ENCODE data around the gene MARCHF10. TPM values are rescaled to one million over a fixed set of nuclear protein-coding genes. Genes with fewer than 3 reads are reported as not detected.

The MARCHF10 gene
- total RNA-seq, 1 experiment from 2014 or later = 0.39 TPM

- H3K27me3 ChIP-seq (ENCODE audit: control insufficient read depth, insufficient read depth, low read length) = no peaks in the 10 kb centered on the region
- in situ Hi-C loops (cut with HindIII; ENCODE audit: low pct_unique_long_range_greater_than_20kb, low sequenced_read_pairs) = no loop called here
- ChIA-PET POLR2A (no interaction called here), CTCF (no interaction called here)
- H3K4me1 ChIP-seq (ENCODE audit: control insufficient read depth, insufficient read depth, low read length) = peaks cover 7% of the 10 kb centered on the region; the same call in 1 of the 2 replicates
- peak; percentile 61; the same call in 1 of the 2 replicates for ATAC-seq
- no TSS peak for BruUV-seq (replicated peaks)
- no peaks in the 10 kb centered on the region for H3K36me3 ChIP-seq (ENCODE audit: control insufficient read depth, insufficient read depth, low read length)
- H3K4me3 ChIP-seq (ENCODE audit: low read depth in 2 of 2, low read length in 2 of 2) = no peak overlapping the region
- H3K9me3 ChIP-seq (ENCODE audit: control insufficient read depth, insufficient read depth, low read depth, low read length) = no peaks in the 10 kb centered on the region
- no peak for TF ChIP-seq POLR2AphosphoS5 (IDR thresholded peaks at IDR 0.05; ENCODE audit: low read depth, low read length)
- no peak for TF ChIP-seq TCF7L2 (IDR thresholded peaks at IDR 0.05; ENCODE audit: low read depth, low read length)
- TF ChIP-seq CTCF (IDR thresholded peaks at IDR 0.05) = no peak
- no peak for TF ChIP-seq SIN3A (IDR thresholded peaks at IDR 0.05; ENCODE audit: borderline replicate concordance, insufficient read depth, low read depth, low read length)
- TF ChIP-seq REST (IDR thresholded peaks at IDR 0.05; ENCODE audit: insufficient read depth in 1 of 2, low read depth in 2 of 2, low read length in 1 of 2) = no peak
- DNase-seq (ENCODE audit: low read depth, low spot score) = no peak
- intact Hi-C loops (cut with micrococcal nuclease; ENCODE audit: unreplicated experiment) = no loop called here
- no peak overlapping the region for H3K27ac ChIP-seq (ENCODE audit: low read length)
These were observed 83.5 kb downstream of the MARCHF10 start for GRCh38 chr17:62724398-62725146.

- Histone ChIP-seq H3K4me3 (ENCODE audit: low read depth in 2 of 2, low read length in 2 of 2) (no peak overlapping the region), H3K27me3 (ENCODE audit: control insufficient read depth, insufficient read depth, low read length) (no peaks in the 10 kb centered on the region), H3K27ac (ENCODE audit: low read length) (no peak overlapping the region), H3K4me1 (ENCODE audit: control insufficient read depth, insufficient read depth, low read length) (peaks cover 7% of the 10 kb centered on the region; the same call in 1 of the 2 replicates), H3K9me3 (ENCODE audit: control insufficient read depth, insufficient read depth, low read depth, low read length) (no peaks in the 10 kb centered on the region), H3K36me3 (ENCODE audit: control insufficient read depth, insufficient read depth, low read length) (no peaks in the 10 kb centered on the region)
- BruUV-seq (replicated peaks) = no TSS peak
- ChIA-PET CTCF (no interaction called here), POLR2A (interaction anchor here (0.6 kb wide), 1 partner anchor 150 kb away, joined by 5 read pairs; no protein-coding TSS in a partner anchor)
- intact Hi-C loops (cut with micrococcal nuclease; ENCODE audit: unreplicated experiment) (no loop called here), in situ Hi-C loops (cut with HindIII; ENCODE audit: low pct_unique_long_range_greater_than_20kb, low sequenced_read_pairs) (no loop called here)
- no peak for DNase-seq (ENCODE audit: low read depth, low spot score)
- TF ChIP-seq REST (IDR thresholded peaks at IDR 0.05; ENCODE audit: insufficient read depth in 1 of 2, low read depth in 2 of 2, low read length in 1 of 2) (no peak), CTCF (IDR thresholded peaks at IDR 0.05) (no peak), TCF7L2 (IDR thresholded peaks at IDR 0.05; ENCODE audit: low read depth, low read length) (no peak), SIN3A (IDR thresholded peaks at IDR 0.05; ENCODE audit: borderline replicate concordance, insufficient read depth, low read depth, low read length) (no peak), POLR2AphosphoS5 (IDR thresholded peaks at IDR 0.05; ENCODE audit: low read depth, low read length) (no peak)
- ATAC-seq = no peak
These were observed 84.3 kb downstream of the MARCHF10 start for GRCh38 chr17:62723842-62724241.

All from Panc1 (cell line).